DND-41 (cell line): Measurements from ENCODE around the gene RPL14.
"Not testable (repeated sequence)": the region's sequence is repeated elsewhere in the genome, so short reads cannot be mapped to it uniquely, and the experiment has no call there.

Experiments used
- ATAC-seq: fragments of 200-7000 bp; cut with Tn5 transposase; 3 replicates; pipeline ENCODE4 v1.9.1; 2021; ENCODE audit warnings: low read depth; ENCODE audit not compliant: insufficient read depth
- DNase-seq: peaks from one replicate; pipeline ENCODE4 v3.0.0-alpha.2; 2020
- H2AFZ ChIP-seq: 2 replicates; pipeline ENCODE4 v1.6.0; 2012; ENCODE audit warnings: low read depth, low read length
- H3K27ac ChIP-seq: 2 replicates; pipeline ENCODE4 v1.5.1; 2012; ENCODE audit warnings: low read length, inconsistent platforms
- H3K27me3 ChIP-seq: fragments of 200-600 bp; sonication (generic); 2 replicates; pipeline ENCODE4 v1.6.0; 2012; ENCODE audit warnings: low read length, mild to moderate bottlenecking, inconsistent platforms; ENCODE audit not compliant: insufficient read depth, poor library complexity
- H3K36me3 ChIP-seq: 2 replicates; pipeline ENCODE4 v1.5.1; 2012; ENCODE audit warnings: low read length, inconsistent platforms; ENCODE audit not compliant: insufficient read depth
- H3K4me1 ChIP-seq: 2 replicates; pipeline ENCODE4 v1.5.1; 2012; ENCODE audit warnings: mild to moderate bottlenecking, low read length; ENCODE audit not compliant: insufficient read depth
- H3K4me2 ChIP-seq: 2 replicates; pipeline ENCODE4 v1.6.0; 2012; ENCODE audit warnings: mild to moderate bottlenecking, moderate library complexity, low read length, inconsistent platforms; ENCODE audit not compliant: insufficient read depth
- H3K4me3 ChIP-seq, 2 experiments: fragments of 200-600 bp in 1 of 2; shearing (Covaris generic) in 1 of 2; 2 replicates each; pipeline ENCODE4 v1.5.1; 2012 to 2016; ENCODE audit warnings: inconsistent platforms in 2 of 2, low read length in 2 of 2, mild to moderate bottlenecking in 2 of 2, low read depth in 1 of 2, moderate library complexity in 1 of 2
- H3K79me2 ChIP-seq: 2 replicates; pipeline ENCODE4 v1.6.0; 2012; ENCODE audit warnings: low read length, inconsistent platforms; ENCODE audit not compliant: insufficient read depth
- H3K9ac ChIP-seq: 2 replicates; pipeline ENCODE4 v1.6.0; 2012; ENCODE audit warnings: low read depth, mild to moderate bottlenecking, inconsistent platforms, low read length, moderate library complexity
- H3K9me3 ChIP-seq: 2 replicates; pipeline ENCODE4 v1.5.1; 2012; ENCODE audit warnings: low read length, moderate library complexity, mild to moderate bottlenecking, inconsistent platforms; ENCODE audit not compliant: insufficient read depth, severe bottlenecking
- H4K20me1 ChIP-seq: 2 replicates; pipeline ENCODE4 v1.6.0; 2012; ENCODE audit warnings: low read length; ENCODE audit not compliant: insufficient read depth
- EZH2 ChIP-seq: IDR thresholded peaks from 3 replicates; pipeline ENCODE4 v1.6.1; 2012; ENCODE audit warnings: borderline replicate concordance, low read depth, mild to moderate bottlenecking, moderate library complexity, low read length, inconsistent platforms; ENCODE audit not compliant: severe bottlenecking
- TF ChIP-seq, protein P1 (sequence below): IDR thresholded peaks from 2 replicates; pipeline ENCODE4 v1.5.1; 2012; ENCODE audit warnings: borderline replicate concordance, low read length, moderate library complexity, mild to moderate bottlenecking; ENCODE audit not compliant: poor library complexity, severe bottlenecking; ENCODE audit errors: extremely low read depth

RPL14 gene

GRCh38 chr3:40456279-40456939, 730 bp upstream of the RPL14 start:
- Histone ChIP-seq H3K9me3 (no peaks in the 10 kb centered on the region), H3K36me3 (peaks cover 41% of the 10 kb centered on the region), H3K27me3 (no peaks in the 10 kb centered on the region), H3K79me2 (peaks cover 49% of the 10 kb centered on the region), H3K4me3 (peak overlapping the region; percentile 86 to 97), H3K27ac (peak overlapping the region; percentile 91), H2AFZ (peak overlapping the region; percentile 93), H4K20me1 (peaks cover 36% of the 10 kb centered on the region), H3K9ac (peak overlapping the region; percentile 93), H3K4me1 (peaks cover 58% of the 10 kb centered on the region), H3K4me2 (peak overlapping the region; percentile 93)
- no peak for TF ChIP-seq EZH2
- TF ChIP-seq, protein P1, sequence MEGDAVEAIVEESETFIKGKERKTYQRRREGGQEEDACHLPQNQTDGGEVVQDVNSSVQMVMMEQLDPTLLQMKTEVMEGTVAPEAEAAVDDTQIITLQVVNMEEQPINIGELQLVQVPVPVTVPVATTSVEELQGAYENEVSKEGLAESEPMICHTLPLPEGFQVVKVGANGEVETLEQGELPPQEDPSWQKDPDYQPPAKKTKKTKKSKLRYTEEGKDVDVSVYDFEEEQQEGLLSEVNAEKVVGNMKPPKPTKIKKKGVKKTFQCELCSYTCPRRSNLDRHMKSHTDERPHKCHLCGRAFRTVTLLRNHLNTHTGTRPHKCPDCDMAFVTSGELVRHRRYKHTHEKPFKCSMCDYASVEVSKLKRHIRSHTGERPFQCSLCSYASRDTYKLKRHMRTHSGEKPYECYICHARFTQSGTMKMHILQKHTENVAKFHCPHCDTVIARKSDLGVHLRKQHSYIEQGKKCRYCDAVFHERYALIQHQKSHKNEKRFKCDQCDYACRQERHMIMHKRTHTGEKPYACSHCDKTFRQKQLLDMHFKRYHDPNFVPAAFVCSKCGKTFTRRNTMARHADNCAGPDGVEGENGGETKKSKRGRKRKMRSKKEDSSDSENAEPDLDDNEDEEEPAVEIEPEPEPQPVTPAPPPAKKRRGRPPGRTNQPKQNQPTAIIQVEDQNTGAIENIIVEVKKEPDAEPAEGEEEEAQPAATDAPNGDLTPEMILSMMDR = no peak
- no peak for DNase-seq
- no peak for ATAC-seq

- no peaks in the 10 kb centered on the region for H3K9me3 ChIP-seq
- DNase-seq (no peak), ATAC-seq (no peak)
- peak overlapping the region; percentile 93 for H3K4me2 ChIP-seq
- no peak overlapping the region for H2AFZ ChIP-seq
- H4K20me1 ChIP-seq = peaks cover 36% of the 10 kb centered on the region
- H3K4me3 ChIP-seq = peak overlapping the region; percentile 86 to 97; a peak in 3 of 4 replicates
- H3K9ac ChIP-seq = peak overlapping the region; percentile 93
- H3K4me1 ChIP-seq = peaks cover 42% of the 10 kb centered on the region
- H3K79me2 ChIP-seq = peaks cover 41% of the 10 kb centered on the region
- peak overlapping the region; percentile 91 for H3K27ac ChIP-seq
- no peaks in the 10 kb centered on the region for H3K27me3 ChIP-seq
- H3K36me3 ChIP-seq = peaks cover 61% of the 10 kb centered on the region
- TF ChIP-seq, protein P1 = no peak
- TF ChIP-seq EZH2 = no peak
These were observed 1.3 kb downstream of the RPL14 start for GRCh38 chr3:40458473-40458872.

- Histone ChIP-seq H3K36me3 (peaks cover 79% of the 10 kb centered on the region), H3K4me1 (peaks cover 31% of the 10 kb centered on the region), H3K79me2 (peaks cover 38% of the 10 kb centered on the region), H4K20me1 (peaks cover 44% of the 10 kb centered on the region)
- H3K9me3 ChIP-seq, H3K27ac ChIP-seq, ATAC-seq, H3K4me3 ChIP-seq, DNase-seq, H2AFZ ChIP-seq, H3K4me2 ChIP-seq, H3K27me3 ChIP-seq, H3K9ac ChIP-seq: not testable (repeated sequence)
These were observed 3.3 kb downstream of the RPL14 start for GRCh38 chr3:40460481-40460880.

- Histone ChIP-seq H3K4me2 (no peak overlapping the region), H3K27me3 (no peaks in the 10 kb centered on the region), H3K4me3 (no peak overlapping the region), H3K27ac (no peak overlapping the region), H3K79me2 (peaks cover 38% of the 10 kb centered on the region), H3K9me3 (no peaks in the 10 kb centered on the region), H3K36me3 (peaks cover 81% of the 10 kb centered on the region), H3K4me1 (peaks cover 29% of the 10 kb centered on the region), H3K9ac (no peak overlapping the region), H2AFZ (no peak overlapping the region), H4K20me1 (peaks cover 44% of the 10 kb centered on the region)
- no peak for TF ChIP-seq EZH2
- TF ChIP-seq, protein P1 = no peak
- DNase-seq = no peak
- no peak for ATAC-seq
These were observed 4.0 kb downstream of the RPL14 start for GRCh38 chr3:40461161-40461560.

- Histone ChIP-seq H3K4me1 (peaks cover 22% of the 10 kb centered on the region), H3K79me2 (peaks cover 26% of the 10 kb centered on the region), H4K20me1 (peaks cover 39% of the 10 kb centered on the region), H3K36me3 (peaks cover 75% of the 10 kb centered on the region)
- ATAC-seq, H3K4me3 ChIP-seq, H2AFZ ChIP-seq, H3K4me2 ChIP-seq, DNase-seq, H3K9ac ChIP-seq, H3K9me3 ChIP-seq, H3K27ac ChIP-seq, H3K27me3 ChIP-seq: not testable (repeated sequence)
These were observed 5.7 kb downstream of the RPL14 start for GRCh38 chr3:40462838-40463237.
